CD4-positive, alpha-beta T cell treated with Interleukin-6 for 4 hours (primary cell): ENCODE measurements around the gene COL4A2.
"Not testable (repeated sequence)": the region's sequence is repeated elsewhere in the genome, so short reads cannot be mapped to it uniquely, and the experiment has no call there.

ENCODE experiments used
- DNase-seq: peaks from one replicate; pipeline ENCODE4 v3.0.0-alpha.2; 2020; ENCODE audit warnings: mixed read lengths

Gene COL4A2

GRCh38 chr13:110445722-110446574 lies 138.9 kb downstream of the COL4A2 start:
- DNase-seq: no peak

GRCh38 chr13:110446575-110446890 lies 139.4 kb downstream of the COL4A2 start:
- DNase-seq: no peak

DNA sequence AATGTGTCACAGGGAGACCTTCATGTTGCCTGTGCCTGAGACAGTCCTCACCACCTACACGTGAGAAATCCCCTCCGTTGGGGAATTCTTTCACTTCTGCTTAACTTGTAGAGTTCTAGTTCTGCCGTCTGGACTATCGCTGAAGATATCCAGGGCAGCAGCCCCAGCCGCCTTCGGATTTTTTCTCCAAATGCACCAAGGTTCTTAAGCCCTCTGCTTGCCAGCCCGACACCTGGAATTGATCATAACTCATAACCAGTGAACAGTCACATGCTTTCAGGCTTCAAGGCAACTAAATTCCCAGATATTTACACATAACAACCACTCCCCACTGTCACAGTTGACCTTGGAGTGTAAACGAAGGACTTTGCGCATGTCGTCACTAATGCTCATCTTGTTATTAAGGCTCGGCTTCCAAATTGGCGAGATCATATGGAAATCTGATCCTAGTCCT lies 140.0 kb downstream of the COL4A2 start:
- DNase-seq: no peak

DNA sequence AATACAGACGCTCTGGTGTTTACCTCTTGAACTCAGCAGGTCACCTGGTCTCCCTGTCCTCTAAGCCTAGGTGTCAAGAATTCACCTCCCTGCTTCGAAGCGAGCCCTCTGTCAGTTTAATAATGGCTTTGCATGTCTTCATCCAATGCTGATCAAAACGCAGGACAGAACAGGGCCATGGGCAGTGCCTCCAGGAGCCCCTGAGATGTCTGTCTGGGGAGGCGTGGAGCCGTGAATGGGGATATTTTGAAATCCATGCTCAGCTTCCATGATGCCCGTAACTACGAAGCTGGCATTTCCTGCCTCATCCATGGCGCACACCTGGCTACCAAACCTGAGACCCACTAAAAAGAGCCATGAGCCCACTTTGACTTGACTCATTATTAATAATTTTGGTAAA lies 140.7 kb downstream of the COL4A2 start:
- no peak for DNase-seq

- no peak for DNase-seq
Observed at GRCh38 chr13:110448230-110448629, 141.1 kb downstream of the COL4A2 start.

GRCh38 chr13:110448677-110449076 lies 141.6 kb downstream of the COL4A2 start:
- DNase-seq: no peak

GRCh38 chr13:110449219-110450015 lies 142.3 kb downstream of the COL4A2 start:
- no peak for DNase-seq

DNA sequence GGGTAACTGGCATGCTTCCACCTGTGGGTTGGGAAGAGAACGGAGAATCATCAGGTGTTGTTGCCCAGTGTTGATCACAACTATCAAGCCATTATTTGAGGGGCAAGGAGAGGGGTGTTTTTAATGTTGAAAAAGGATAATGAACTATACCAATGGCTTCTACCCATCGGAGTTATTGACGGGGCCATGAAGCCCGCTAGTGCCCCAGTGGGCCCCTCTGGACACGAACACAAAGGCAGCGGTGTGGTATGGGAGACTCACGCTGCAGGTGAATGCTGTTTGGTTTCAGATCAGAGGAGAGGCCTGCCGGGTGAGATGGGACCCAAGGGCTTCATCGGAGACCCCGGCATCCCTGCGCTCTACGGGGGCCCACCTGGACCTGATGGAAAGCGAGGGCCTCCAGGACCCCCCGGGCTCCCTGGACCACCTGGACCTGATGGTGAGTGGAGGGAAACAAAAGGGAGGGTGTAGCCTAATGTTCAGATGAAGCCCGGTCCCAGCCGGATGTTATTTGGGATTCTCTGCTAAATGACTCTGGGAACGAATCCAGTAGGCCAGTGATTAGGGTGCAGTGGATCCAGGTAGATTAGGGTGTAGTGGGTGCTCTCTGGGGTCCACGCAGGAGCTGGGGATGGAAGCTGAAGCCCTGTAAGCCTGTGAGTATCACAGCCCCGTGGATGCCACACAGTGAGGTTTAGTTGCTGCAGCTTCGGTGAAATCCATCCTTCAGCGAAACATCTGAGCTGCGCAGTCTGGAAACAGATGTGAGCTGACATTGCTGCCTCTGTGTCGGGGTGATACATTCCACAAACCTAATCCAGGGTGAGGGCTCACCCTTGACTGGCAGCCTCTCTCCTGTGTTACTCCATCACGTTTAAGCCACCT lies 143.2 kb downstream of the COL4A2 start:
- no peak for DNase-seq

GRCh38 chr13:110450941-110451730 lies 144.1 kb downstream of the COL4A2 start:
- DNase-seq: no peak

DNA sequence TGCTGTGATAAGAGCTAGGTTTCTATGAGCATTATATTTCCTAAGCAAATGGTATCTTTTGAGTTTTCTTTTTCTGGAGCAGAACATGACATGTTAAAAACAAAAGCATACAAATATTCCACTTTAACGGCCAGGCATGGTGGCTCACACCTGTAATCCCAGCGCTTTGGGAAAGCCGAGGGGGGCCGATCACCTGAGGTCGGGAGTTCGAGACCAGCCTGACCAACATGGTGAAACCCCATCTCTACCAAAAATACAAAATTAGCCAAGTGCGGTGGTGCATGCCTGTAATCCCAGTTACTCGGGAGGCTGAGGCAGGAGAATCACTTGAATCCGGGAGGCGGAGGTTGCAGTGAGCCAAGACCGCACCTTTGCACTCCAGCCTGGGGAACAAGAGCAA lies 146.0 kb downstream of the COL4A2 start:
- not testable (repeated sequence) for DNase-seq

DNA sequence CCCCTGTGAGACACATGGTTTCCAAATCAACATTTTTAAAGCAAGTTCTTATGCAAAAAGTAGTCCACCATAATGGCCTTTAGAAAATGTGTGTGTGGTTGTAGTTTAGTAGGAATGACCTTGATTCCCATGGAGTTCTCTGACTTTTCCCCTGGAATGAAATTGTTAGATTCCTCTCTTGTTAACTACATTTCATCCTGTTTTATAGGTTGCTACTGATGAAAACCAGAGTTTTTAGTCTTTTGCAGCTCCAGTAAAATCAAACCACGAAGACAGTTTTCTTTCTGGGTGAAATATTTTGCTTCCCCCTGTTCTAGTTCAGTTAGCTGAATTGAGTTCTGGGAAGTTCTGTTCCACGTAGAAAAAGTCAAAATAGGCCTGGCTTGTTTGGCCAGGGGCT lies 146.7 kb downstream of the COL4A2 start:
- DNase-seq: no peak

DNA sequence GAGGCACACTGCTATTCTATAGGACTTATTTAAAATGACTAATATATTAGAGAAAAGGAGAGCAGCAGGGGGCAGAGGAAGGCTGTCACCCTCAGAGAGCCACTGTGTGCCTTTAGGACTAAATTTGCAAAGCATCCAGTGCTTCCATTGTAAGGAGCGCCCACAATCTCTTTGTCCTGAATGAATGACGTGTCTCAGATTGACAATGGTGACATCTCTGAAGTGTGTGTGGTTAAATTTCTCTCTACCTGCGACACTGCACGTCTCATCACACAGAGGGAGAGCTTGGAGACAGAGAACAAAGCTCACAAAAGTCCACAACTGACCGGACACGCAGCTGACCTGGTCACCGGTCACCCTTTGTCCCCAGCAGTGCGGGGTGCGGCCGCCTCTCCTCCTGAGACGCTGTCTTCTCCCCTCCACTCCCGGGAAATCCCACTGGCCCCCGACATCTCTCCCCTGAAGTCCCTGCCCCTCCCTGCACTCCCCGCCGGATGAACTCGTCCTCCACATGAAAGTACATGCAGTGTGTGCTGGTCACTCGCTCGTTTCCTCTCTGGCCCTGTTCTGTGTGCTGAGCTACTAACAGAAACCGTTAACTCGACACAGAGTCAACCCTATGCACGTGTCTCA lies 147.3 kb downstream of the COL4A2 start:
- DNase-seq: no peak

DNA sequence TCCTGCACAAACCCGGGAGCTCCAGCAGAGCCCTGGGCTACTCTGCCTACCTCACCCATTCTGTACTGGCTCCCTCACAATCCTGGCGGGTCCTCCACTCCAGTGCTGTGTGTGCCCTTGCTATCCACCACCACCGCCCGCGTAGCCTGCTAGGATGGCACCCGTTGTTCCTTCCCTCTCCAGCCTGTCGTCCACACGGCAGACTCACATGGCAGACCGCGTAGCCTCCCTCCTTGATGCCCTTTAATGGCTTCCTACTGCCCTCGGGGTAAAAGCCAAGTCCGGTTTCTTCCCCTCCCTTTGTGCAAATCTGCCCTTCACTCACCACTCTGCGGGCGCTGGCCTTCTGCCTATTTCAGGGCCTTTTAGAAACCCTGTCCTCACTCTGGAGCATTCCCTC lies 147.9 kb downstream of the COL4A2 start:
- no peak for DNase-seq

DNA sequence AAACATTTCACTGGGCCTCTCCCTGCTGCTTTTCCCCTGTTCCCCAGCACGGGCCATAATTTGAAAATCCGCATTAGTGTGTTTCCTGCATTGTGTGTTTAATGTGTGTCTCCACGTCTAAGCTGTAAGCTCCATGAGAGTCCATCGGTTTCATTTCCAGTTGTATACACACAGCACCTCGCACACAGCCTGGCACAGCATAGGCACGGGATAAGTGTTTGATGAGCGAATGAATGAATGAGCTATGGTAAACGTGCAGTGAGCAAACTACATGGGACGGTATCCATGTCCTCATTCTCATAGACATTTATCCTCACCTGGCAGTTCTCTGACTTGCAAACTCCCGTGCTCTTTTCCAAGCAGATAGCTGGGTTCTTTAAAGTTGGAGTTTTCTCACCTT lies 148.4 kb downstream of the COL4A2 start:
- no peak for DNase-seq

DNA sequence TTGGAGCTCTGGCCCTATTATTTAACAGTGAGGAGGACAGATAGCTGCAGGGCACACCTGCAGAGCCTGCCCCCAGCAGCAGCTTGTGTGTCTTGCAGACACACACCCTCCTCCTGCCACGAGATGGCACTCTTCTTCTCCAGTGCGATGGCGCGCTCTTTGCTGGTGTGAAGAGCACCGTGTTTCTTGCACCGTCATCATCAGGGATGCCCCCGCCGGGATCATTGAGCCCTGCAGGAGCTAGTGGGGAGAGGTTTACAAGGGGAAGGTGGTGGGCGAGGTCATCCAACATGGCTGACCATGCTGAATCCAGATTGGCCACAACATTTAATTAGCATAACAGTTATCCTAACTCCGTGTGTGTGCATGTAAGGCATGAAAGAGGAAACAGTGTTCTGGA lies 148.9 kb downstream of the COL4A2 start:
- peak; percentile 62 for DNase-seq

DNA sequence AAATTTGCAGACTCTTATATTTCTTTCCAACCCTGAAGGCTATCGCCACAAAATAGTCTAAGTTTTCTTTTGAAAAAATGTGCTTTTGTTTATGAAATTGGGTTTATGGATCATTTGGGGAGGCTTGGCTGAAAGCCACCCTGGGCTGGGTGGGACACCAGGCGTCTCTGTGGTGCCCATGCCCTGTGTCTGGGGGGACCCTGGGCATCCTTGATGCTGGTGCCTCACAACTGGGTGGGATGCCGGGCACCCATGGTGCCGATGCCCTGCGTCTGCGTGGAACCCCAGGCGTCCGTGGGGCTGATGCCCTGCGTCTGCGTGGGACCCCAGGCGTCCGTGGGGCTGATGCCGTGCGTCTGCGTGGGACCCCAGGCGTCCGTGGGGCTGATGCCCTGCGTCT lies 149.5 kb downstream of the COL4A2 start:
- DNase-seq: no peak

DNA sequence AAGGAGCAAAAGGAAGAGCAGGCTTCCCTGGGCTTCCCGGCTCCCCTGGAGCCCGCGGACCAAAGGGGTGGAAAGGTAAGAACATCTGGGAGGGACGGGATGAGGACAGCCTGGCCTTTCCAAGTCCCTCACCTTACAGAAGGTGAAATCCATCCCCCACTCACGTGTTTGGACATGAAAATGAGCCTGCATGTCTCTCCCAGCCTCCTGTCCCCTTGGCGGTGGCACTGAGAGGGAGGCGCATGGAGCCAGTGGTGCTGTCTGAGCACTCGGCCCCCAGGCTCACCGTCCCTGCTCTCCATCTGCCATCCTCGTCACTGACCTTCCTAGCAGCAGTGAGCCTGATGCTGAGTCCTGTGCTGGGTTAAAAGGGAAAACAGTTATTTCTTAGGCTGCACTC lies 150.3 kb downstream of the COL4A2 start:
- DNase-seq: no peak

DNA sequence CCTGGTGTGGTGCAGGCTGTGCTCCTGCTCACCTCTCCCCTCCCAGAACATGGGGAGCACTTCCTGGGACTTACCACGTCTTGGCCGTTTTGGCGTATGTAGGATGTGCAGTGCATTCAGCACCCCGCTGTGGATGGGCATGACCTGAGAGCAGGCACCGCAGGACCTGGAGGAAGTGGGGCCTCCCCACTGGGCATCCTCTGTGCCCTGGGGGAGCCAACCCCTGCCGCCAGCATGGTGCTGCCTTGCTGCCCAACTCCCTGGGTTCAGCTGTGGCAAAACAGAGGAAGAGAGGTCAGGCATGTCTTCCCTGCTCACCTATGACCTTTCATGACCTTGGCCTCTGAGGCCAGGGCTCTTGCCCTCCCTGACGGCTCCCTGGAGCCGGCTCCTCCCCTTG lies 150.9 kb downstream of the COL4A2 start:
- no peak for DNase-seq

- no peak for DNase-seq
Observed at GRCh38 chr13:110458594-110459365, 151.7 kb downstream of the COL4A2 start.

DNA sequence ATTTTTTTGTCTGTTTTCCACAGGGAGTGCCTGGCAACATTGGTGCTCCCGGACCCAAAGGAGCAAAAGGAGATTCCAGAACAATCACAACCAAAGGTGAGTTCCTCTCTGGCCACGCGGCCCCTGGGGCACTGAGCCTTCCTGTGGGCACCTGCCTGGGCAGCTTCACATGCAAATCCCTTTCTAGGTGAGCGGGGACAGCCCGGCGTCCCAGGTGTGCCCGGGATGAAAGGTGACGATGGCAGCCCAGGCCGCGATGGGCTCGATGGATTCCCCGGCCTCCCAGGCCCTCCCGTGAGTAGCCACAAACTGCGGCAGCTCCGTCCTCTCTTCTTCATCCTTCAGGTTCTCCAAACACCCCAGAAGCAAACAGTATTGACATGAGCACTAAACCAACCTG lies 155.0 kb downstream of the COL4A2 start:
- DNase-seq: no peak

- DNase-seq: no peak
Observed at GRCh38 chr13:110463156-110463555, 156.1 kb downstream of the COL4A2 start.
